Measurements from ENCODE around the gene ARSD. TPM values are rescaled to one million over a fixed set of nuclear protein-coding genes. Genes with fewer than 3 reads are reported as not detected.

The ARSD gene
- total RNA-seq, 1 donor from 2014 or later, result 35.3 TPM

DNA sequence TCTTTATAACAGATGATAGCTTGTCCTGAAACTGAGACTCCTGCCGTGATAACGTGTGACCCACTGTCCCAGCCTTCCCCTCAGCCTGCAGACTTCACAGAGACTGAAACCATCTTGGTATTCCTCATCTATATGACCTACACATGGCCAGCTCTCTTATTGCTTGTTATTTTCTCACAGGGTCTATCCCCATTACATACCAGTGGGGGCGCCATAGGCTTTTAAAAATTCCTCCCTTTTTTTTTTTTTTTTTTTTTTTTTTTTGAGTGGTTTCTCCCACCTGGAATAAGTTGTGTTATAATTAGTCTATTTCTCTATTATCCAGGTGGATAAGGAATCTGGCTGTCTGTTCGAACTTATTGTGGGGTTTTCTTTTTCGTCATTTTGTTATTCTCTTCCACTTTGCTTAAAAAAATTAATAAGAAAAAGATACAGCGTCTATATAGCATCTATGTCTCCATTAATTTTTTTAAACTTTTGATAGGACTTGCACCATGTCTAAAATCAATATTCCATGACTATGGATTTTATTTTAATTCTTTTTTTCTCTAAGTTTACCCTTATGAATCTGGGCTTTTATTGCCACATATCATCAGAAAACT lies 53.2 kb downstream of the ARSD start:
- Mint-ChIP-seq H3K27ac (ENCODE audit: unreplicated experiment) (no peak overlapping the region), H3K4me3 (ENCODE audit: unreplicated experiment) (no peak overlapping the region), H3K9me3 (ENCODE audit: low read depth) (peaks cover 7% of the 10 kb centered on the region), H3K4me1 (ENCODE audit: low read depth) (no peaks in the 10 kb centered on the region), H3K27me3 (ENCODE audit: low read depth) (no peaks in the 10 kb centered on the region), H3K36me3 (ENCODE audit: low read depth) (peaks cover 6% of the 10 kb centered on the region)
- DNase-seq (ENCODE audit: low spot score), result no peak
- TF ChIP-seq, protein P1, sequence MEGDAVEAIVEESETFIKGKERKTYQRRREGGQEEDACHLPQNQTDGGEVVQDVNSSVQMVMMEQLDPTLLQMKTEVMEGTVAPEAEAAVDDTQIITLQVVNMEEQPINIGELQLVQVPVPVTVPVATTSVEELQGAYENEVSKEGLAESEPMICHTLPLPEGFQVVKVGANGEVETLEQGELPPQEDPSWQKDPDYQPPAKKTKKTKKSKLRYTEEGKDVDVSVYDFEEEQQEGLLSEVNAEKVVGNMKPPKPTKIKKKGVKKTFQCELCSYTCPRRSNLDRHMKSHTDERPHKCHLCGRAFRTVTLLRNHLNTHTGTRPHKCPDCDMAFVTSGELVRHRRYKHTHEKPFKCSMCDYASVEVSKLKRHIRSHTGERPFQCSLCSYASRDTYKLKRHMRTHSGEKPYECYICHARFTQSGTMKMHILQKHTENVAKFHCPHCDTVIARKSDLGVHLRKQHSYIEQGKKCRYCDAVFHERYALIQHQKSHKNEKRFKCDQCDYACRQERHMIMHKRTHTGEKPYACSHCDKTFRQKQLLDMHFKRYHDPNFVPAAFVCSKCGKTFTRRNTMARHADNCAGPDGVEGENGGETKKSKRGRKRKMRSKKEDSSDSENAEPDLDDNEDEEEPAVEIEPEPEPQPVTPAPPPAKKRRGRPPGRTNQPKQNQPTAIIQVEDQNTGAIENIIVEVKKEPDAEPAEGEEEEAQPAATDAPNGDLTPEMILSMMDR (IDR thresholded peaks at IDR 0.05), result peak; percentile 74

DNA sequence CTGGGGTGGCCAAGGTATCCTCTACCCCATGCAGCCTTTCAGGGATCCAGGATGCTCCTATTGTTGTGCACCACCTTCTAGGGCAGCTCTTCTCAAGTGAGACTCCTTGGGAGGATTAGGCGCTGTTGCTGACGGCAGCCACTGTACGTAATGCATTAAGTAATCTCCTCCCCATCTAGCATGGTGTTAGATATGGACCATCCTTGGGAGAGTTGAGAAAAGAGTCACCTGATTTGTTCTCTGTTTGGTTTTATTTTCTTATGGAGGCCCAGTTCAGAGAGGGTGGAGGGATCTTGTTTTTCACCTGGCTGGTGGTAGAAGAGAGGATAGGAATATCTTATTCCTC lies 54.0 kb downstream of the ARSD start:
- Mint-ChIP-seq H3K9me3 (ENCODE audit: low read depth) (peaks cover 12% of the 10 kb centered on the region), H3K4me1 (ENCODE audit: low read depth) (no peaks in the 10 kb centered on the region), H3K27me3 (ENCODE audit: low read depth) (no peaks in the 10 kb centered on the region), H3K27ac (ENCODE audit: unreplicated experiment) (no peak overlapping the region), H3K36me3 (ENCODE audit: low read depth) (peaks cover 6% of the 10 kb centered on the region), H3K4me3 (ENCODE audit: unreplicated experiment) (no peak overlapping the region)
- no peak for DNase-seq (ENCODE audit: low spot score)
- TF ChIP-seq, protein P1 (IDR thresholded peaks at IDR 0.05), result no peak

DNA sequence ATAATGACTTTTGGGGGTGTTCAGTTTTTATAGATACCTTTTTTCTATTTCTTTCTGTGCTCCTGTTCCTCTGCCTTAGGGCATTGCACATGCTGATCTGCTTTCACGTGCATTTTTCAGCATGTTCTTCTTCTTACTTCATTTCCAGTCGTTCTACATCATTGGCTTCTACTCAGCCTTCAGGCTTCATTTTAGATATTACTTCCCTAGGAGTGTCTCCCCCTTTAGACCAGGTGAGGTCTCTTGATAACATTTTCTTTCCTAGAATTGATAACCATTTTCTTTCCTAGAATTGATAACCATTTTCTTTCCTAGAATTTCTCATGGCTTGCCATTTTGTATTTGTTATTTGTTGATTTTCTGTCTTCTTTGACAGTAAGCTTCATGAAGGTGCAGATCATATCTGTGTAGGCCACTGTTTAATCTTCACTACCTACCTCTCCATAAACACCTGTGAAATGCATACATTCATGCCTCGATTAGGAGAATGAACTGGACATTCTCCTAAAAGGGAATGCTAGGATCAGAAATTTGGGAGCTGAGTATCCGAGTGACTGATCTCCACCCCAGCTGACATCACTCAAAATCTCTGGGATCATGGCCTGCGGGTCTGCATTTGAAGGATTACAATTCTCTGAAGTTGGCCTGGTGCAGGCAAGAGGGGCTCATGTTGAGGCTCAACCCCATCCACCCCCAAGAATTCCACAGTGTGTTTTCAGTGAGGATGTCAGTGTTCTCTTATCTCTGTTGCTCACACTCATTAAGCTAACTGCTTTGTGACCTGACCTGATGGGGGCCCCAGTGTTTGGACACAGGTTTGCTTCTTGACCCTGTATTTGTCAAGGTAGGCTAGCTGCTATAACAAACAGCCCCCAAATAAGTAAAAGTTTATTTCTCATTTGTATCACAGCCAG lies 54.7 kb downstream of the ARSD start:
- Mint-ChIP-seq H3K27ac (ENCODE audit: unreplicated experiment) (no peak overlapping the region), H3K27me3 (ENCODE audit: low read depth) (no peaks in the 10 kb centered on the region), H3K4me3 (ENCODE audit: unreplicated experiment) (no peak overlapping the region), H3K9me3 (ENCODE audit: low read depth) (peaks cover 12% of the 10 kb centered on the region), H3K36me3 (ENCODE audit: low read depth) (peaks cover 6% of the 10 kb centered on the region), H3K4me1 (ENCODE audit: low read depth) (no peaks in the 10 kb centered on the region)
- TF ChIP-seq, protein P1 (IDR thresholded peaks at IDR 0.05), result no peak
- DNase-seq (ENCODE audit: low spot score), result no peak

- TF ChIP-seq, protein P1 (IDR thresholded peaks at IDR 0.05), result no peak
- no peak for DNase-seq (ENCODE audit: low spot score)
- Mint-ChIP-seq H3K9me3 (ENCODE audit: low read depth) (peaks cover 12% of the 10 kb centered on the region), H3K36me3 (ENCODE audit: low read depth) (peaks cover 6% of the 10 kb centered on the region), H3K4me3 (ENCODE audit: unreplicated experiment) (no peak overlapping the region), H3K27ac (ENCODE audit: unreplicated experiment) (no peak overlapping the region), H3K27me3 (ENCODE audit: low read depth) (no peaks in the 10 kb centered on the region), H3K4me1 (ENCODE audit: low read depth) (no peaks in the 10 kb centered on the region)
These were observed 56.4 kb downstream of the ARSD start for GRCh38 chrX:2872671-2873277.

DNA sequence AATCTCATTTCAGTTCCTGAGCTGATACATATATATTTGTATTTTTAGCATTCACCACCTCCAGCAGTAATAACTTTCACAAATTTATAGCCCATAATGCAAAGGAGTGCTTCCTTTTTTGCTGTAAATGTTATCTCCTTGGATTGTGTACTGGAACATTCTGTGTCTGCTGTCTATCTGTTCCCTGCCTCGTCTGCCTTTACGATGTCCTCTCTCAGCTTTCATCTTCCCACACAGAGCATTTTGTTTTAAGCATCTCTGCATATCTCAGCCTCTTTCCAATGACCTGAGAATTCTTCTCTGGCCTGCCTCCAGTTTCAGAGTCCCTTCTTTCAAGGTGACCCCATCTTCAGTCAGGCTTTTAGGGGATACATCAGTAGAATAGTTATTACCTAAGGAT lies 57.3 kb downstream of the ARSD start:
- Mint-ChIP-seq H3K27me3 (ENCODE audit: low read depth) (no peaks in the 10 kb centered on the region), H3K27ac (ENCODE audit: unreplicated experiment) (no peak overlapping the region), H3K36me3 (ENCODE audit: low read depth) (peaks cover 6% of the 10 kb centered on the region), H3K9me3 (ENCODE audit: low read depth) (peaks cover 12% of the 10 kb centered on the region), H3K4me1 (ENCODE audit: low read depth) (no peaks in the 10 kb centered on the region), H3K4me3 (ENCODE audit: unreplicated experiment) (no peak overlapping the region)
- no peak for DNase-seq (ENCODE audit: low spot score)
- TF ChIP-seq, protein P1 (IDR thresholded peaks at IDR 0.05), result no peak

Measured in chondrocyte (in vitro differentiated cells).